ENCODE results near the gene TBX21. TPM values are rescaled to one million over a fixed set of nuclear protein-coding genes. Genes with fewer than 3 reads are reported as not detected.

TBX21 gene
- total and polyA plus RNA-seq, 10 donors = 2.6 to 21.7 (median 11.5) TPM

- intact Hi-C loops (cut with DNase I; ENCODE audit: low total_unique reads) = no loop called here
- Histone ChIP-seq H3K27me3 (replicated peaks in 1 of 7) (no peaks in the 10 kb centered on the region), H3K36me3 (peaks cover 0 to 67% (median 9%) of the 10 kb centered on the region in 6 donors), H3K9me3 (no peaks in the 10 kb centered on the region), H3K4me3 (no peak overlapping the region), H3K4me1 (peaks cover 43 to 98% (median 82%) of the 10 kb centered on the region in 6 donors), H3K27ac (peak overlapping the region in 6 of 8 donors; percentile 20 to 85 (median 73))
- peak; percentile 67 for DNase-seq
- TF ChIP-seq POLR2A (IDR thresholded peaks at IDR 0.05) = no peak
- no peak for TF ChIP-seq CTCF (IDR thresholded peaks at IDR 0.05 in 8 of 11, conservative IDR thresholded peaks at IDR 0.05 in 3 of 11)
- TF ChIP-seq POLR2AphosphoS5 (IDR thresholded peaks at IDR 0.05) = peak in 1 of 3 donors; percentile 17
- WGBS, 5 donors = 70 to 88% (median 77%) methylated on average over 4 of the region's 4 CpGs
These were observed 31.4 kb upstream of the TBX21 start for GRCh38 chr17:47701608-47702007.

- intact Hi-C loops (cut with DNase I; ENCODE audit: low total_unique reads) = no loop called here
- Histone ChIP-seq H3K4me1 (peaks cover 49 to 98% (median 81%) of the 10 kb centered on the region in 6 donors), H3K4me3 (peak overlapping the region in 1 of 8 donors; percentile 39), H3K27me3 (replicated peaks in 1 of 7) (no peaks in the 10 kb centered on the region), H3K9me3 (no peaks in the 10 kb centered on the region), H3K36me3 (peaks cover 0 to 58% (median 9%) of the 10 kb centered on the region in 6 donors), H3K27ac (peak overlapping the region in 7 of 8 donors; percentile 20 to 85 (median 70))
- no peak for TF ChIP-seq CTCF (IDR thresholded peaks at IDR 0.05 in 8 of 11, conservative IDR thresholded peaks at IDR 0.05 in 3 of 11)
- TF ChIP-seq POLR2A (IDR thresholded peaks at IDR 0.05) = no peak
- TF ChIP-seq POLR2AphosphoS5 (IDR thresholded peaks at IDR 0.05) = no peak
- peak; percentile 73 for DNase-seq
- 67 to 85% (median 70%) methylated on average over 10 to 12 of the region's 12 CpGs for whole genome bisulfite sequencing, 5 donors
These were observed 30.5 kb upstream of the TBX21 start for GRCh38 chr17:47702391-47702995.

GRCh38 chr17:47703191-47703591 lies 29.8 kb upstream of the TBX21 start:
- peak; percentile 90 for DNase-seq
- H3K4me3 ChIP-seq = peak overlapping the region in 4 of 8 donors; percentile 10 to 39 (median 16)
- peaks cover 0 to 57% (median 9%) of the 10 kb centered on the region in 6 donors for H3K36me3 ChIP-seq
- H3K9me3 ChIP-seq = no peaks in the 10 kb centered on the region
- intact Hi-C loops (cut with DNase I; ENCODE audit: low total_unique reads) = no loop called here
- 2 to 9% (median 8%) methylated on average over 15 of the region's 15 CpGs for WGBS, 5 donors
- H3K27me3 ChIP-seq (replicated peaks in 1 of 7) = no peaks in the 10 kb centered on the region
- H3K4me1 ChIP-seq = peaks cover 49 to 98% (median 82%) of the 10 kb centered on the region in 6 donors
- peak overlapping the region in 7 of 8 donors; percentile 54 to 85 (median 70) for H3K27ac ChIP-seq
- TF ChIP-seq CTCF (IDR thresholded peaks at IDR 0.05 in 8 of 11, conservative IDR thresholded peaks at IDR 0.05 in 3 of 11) (no peak), POLR2A (IDR thresholded peaks at IDR 0.05) (no peak), POLR2AphosphoS5 (IDR thresholded peaks at IDR 0.05) (peak; percentile 37 to 61 (median 56))

GRCh38 chr17:47703671-47704070 lies 29.4 kb upstream of the TBX21 start:
- Histone ChIP-seq H3K9me3 (no peaks in the 10 kb centered on the region), H3K27ac (peak overlapping the region in 7 of 8 donors; percentile 54 to 85 (median 70)), H3K36me3 (peaks cover 0 to 57% (median 9%) of the 10 kb centered on the region in 6 donors), H3K27me3 (replicated peaks in 1 of 7) (no peaks in the 10 kb centered on the region), H3K4me1 (peaks cover 49 to 96% (median 80%) of the 10 kb centered on the region in 6 donors), H3K4me3 (peak overlapping the region in 3 of 8 donors; percentile 10 to 39 (median 13))
- intact Hi-C loops (cut with DNase I; ENCODE audit: low total_unique reads) = no loop called here
- TF ChIP-seq POLR2A (IDR thresholded peaks at IDR 0.05) (no peak), POLR2AphosphoS5 (IDR thresholded peaks at IDR 0.05) (no peak), CTCF (IDR thresholded peaks at IDR 0.05 in 8 of 11, conservative IDR thresholded peaks at IDR 0.05 in 3 of 11) (no peak)
- 57 to 66% (median 62%) methylated on average over 5 of the region's 5 CpGs for WGBS, 5 donors
- no peak for DNase-seq

All from spleen (tissue), 11 donors.